T-helper 1 cell (primary cell): ENCODE data around the gene WNT3A.

Source experiments
- DNase-seq, 5 donors: peaks; one replicate each; pipeline ENCODE4 v3.0.0-alpha.2; 2012 to 2020

WNT3A gene

DNA sequence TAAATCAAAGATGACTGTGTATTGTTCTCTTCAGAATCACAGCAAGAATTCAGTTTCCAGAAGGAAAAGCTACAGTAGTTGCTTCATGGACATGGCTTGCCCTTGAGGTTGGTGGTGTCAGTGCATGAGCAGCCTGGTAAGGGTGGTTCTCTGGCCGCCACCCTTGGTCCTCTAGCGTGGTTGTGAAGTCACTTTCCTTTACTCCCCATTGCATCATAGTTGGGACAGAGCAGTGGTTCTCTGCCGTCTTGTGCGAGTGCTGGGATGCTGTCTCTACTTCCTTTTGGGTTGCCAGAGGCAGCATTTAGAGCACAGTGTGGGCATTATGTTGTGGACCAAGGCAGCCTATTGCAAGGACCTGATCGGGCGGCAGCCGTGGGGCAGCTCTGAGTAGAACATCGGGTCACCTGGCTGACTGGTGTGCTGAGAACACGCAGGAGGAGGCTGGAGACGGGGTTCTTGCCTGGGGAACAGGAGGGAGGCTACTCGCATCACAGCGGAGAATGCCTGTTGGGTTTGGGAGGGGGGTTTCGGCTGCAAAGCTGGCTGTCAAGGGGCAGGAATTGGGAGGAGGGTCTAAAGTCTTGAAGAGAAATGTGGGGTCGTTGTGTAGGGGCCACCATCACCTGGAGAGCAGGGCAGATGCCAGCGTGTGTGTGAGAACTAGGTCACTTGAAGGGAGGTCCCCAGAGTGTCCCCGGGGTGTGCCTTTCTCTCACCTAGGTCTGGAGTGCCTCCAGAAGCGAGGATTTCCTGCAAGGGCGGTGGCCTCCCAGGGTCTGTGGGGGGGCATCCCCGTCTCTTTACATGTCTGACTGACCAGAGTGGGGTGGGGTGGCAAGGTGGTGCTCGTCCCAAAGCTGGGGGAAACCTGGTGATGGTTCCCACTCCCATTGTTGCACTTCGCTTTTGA lies 82.0 kb downstream of the WNT3A start:
- DNase-seq, result no peak

DNA sequence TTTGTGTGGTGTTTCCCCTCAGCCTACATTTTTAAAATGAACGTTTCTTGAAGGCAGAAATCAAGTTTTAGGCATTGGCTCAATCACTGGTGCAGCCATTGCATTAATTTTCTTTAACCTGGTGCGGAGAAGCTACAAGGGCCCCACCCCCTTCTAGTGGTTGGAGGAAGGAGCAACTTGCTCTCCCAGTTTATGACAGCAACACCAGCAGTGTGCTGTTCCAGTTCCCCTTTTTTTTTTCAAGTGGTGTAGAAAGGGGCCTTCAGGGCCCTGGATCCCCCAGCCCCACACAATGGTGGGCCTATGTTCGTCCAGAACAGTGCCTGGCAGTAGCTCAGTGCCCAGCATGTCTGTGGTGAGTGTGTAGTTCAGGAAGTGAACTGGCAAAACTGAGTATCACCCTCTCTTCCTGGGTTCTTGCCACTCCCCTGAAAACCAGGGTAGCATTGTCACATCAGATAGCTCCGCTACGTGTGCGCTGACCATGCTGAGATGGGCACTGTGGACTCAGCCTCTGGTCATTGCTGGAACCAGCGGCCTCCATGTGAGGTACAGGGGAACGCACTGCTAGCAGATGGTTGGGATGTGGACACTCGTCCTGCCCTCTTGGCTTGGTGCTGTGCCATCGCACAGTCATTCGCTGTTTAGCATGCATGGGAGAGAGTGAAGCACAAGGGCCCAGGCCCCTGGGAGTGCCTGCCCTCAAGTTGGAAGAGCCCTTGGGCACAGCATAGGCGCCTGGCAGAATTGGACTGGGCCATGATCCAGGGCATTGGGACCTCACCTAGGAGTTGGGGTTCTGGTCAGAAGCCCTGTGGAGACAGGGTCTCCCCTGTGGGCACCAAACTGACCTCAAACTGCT lies 83.0 kb downstream of the WNT3A start:
- no peak for DNase-seq

DNA sequence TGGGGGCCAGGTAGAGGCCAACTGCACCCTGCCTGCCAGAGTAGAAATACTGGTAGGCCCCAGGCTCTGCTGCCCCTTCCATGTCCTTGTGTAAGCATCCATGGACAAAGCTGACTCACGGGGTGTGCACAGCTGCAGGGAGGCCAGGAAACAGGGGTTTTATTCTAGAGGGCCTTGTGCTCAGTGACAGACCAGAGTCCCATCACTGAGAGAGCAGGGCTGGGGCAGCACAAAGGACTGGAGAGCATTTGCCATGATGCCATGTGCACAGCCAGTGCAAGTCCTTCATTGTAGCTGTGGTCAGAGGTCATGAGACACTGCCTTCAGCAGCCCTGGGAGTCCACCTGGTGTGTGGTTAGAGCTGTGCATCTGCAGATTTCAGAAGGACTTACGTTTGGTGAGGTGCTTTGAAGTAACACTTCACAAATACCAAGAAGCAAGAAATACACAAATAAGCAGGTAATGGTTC lies 83.8 kb downstream of the WNT3A start:
- no peak for DNase-seq

DNA sequence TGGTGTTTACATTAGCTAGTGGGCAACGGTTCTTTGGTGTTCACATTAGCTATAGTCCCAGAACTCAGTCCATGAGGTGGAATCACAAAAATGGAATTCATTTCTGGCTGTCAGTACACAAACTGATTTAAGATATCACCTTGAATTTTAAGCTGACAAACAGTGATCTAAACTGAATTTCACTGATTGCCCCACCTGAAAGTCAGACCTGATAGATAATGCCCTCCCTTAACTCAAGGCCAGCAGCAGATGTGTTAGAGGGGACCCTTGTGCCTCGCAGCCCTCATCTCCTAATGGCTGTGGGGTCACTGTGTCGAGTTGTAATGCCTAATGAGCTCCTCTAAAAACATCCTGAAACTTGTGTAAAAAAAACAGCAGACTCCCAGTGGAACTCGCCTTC lies 84.3 kb downstream of the WNT3A start:
- DNase-seq, result no peak

DNA sequence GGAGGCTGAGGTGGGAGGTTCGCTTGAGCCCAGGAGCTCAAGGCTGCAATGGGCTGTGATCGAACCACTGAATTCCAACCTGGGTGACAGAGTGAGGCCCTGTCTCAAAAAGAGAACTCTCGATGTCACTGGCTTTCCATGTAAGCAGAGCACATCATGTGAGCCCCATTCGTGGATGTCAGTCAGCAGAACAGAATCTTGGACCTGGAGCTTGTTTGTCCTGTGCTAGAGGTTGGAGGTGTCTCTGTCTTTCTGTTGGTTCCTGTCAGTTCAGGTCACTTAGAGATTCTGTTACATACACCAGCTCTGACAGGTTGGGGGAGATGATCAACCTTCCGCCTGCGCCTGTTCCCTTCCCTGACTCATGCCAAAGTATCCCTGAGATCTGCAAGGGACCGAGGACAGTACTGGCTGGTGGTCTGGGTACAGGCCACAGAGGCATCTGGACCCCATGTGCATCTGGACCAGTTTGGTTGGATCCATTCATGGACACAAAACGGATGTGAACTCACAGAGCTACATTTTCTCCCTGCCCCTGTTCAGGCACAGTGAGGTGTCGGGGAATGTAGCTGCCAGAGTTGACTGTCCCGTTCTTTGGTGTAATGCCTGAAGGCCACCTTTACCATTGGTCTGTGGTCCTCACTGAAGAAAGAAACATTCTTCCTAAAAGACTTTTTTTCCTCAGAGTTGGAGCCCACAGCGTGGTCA lies 85.7 kb downstream of the WNT3A start:
- no peak for DNase-seq

DNA sequence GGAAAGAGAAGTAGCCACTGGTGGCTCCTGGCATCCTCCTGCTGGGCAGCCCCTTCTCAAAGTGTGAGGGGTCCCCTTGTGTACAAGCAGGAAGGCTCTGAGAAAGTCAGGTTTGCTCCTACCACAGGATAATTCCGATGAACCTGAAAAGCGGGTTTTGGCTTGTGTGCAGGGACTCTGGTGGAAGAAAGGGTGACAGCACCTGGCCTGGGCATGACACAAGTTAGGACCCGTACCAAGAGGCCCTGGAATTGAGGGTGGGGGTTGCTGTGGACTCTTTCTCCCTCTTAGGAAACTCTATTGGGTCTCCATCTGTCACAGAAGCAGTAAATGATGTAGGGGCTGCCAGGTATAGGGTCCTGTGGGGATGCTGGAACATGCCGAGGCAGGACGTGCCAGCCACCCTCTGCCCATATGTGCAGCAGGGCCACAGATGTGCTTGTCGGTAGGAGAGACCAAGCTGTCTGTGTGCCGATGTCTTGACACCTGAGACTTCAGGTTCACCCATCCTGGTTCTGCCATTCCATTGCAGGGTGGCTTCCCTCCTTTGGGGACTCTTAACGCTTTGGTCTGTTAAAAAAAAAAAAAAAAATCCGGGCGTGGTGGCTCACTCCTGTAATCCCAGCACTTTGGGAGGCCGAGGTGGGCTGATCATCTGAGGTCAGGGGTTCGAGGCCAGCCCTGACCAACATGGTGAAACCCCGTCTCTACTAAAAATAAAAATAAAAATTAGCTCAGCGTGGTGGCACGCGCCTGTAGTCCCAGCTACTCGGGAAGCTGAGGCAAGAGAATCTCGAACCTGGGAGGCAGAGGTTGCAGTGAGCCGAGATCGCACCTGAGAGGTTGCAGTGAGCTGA lies 86.5 kb downstream of the WNT3A start:
- DNase-seq, result no peak

DNA sequence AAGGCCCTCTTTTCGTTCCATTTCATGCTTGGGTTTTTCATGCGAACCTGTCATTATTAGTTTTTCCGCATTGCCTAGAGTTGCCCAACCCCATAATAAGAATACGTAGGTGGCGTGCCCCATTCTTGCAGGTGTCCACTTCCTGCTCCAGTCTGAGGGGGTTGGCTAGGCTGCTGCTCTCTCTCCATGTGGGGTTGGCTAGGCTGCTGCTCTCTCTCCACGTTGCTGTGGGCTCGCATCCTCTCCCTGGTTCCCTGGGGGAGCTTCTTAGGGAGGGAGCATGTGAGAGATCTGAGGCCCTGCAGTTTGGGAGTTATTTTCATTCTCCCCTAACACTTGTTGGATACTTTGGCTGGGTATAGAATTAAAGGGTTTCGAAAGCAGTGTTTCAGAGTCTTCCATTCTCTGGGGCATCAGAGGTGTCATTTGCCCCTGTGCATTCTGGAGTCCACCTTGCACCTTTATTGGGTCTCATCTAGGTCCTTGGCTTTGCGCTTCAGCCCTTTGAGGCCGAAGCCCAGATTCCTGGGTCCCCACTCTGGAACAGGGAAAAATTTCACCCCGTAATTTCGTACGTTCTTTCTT lies 87.7 kb downstream of the WNT3A start:
- no peak for DNase-seq

DNA sequence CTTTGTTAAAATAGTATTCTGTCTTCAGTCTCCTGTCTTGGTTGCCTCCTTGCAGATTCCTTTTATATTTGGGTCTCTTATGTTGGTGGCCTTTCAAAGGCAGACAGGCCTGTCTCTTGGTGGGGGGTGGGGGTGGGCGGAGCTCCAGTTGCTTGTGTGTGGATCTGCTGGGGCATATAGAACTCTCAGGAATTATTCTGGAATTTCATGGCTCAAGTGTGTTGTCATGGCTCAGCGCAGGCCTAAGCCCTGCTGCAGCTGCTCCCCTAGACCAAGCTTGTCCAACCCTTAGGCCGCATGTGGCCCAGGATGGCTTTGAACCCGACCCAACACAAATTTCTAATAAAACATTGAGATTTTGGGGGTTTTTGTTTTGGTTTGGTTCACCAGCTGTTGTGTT lies 88.4 kb downstream of the WNT3A start:
- no peak for DNase-seq

DNA sequence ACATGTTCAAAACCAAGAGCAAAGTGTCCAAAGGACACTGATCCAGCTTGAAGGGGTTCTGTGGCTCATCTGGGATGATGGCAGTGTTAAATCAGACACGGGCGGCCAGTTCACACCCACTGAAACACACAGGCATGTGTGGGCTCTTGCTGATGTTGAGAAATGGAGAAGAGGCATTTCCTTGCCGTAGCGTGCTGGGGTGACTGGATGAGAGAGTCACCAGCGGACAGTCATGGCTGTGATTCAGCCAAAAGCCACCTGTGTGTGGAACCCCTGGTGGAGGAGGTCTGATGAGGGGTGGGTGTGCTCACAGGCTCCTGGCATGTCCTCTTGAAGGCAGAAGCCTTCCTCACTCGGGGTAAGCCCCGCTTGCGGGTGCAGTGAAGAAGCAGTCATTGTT lies 89.1 kb downstream of the WNT3A start:
- no peak for DNase-seq

DNA sequence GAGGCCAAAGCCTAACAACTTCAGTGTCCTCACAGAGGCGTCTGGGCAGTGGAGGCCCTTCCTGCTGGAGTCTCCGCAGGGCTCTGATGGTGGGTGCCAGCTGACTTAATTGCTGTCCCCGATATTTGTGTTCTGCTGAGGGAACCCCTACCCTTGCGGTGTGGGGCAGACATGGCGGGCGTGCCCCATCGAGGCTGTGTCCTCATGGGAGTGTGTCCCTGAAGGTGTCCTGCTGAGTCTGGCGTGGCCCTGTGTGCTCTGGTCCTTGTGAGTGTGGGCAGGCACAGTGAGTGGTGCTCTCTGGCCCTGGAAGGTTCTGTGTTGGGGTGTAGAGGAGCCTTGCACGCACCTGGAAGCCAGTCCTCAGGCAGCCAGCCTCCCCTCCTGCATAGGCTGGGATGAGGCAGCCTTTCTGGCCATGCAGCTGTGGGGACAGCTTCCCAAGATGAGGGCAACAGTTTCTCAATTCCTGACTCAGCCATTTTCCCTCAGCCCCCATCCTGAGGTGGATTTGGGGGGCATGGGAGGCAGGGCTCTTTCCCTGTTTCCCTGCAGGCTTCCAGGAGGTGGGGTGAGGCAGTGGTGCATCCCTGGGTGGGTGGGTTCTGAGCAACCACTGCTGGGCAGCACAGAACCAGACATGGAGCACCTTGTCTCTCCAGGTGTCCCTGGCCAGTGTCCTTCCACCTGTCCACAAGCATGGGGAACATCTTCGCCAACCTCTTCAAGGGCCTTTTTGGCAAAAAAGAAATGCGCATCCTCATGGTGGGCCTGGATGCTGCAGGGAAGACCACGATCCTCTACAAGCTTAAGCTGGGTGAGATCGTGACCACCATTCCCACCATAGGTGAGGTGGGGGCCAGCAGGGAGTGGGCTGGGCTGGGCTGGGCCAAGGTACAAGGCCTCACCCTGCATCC lies 89.9 kb downstream of the WNT3A start:
- no peak for DNase-seq

DNA sequence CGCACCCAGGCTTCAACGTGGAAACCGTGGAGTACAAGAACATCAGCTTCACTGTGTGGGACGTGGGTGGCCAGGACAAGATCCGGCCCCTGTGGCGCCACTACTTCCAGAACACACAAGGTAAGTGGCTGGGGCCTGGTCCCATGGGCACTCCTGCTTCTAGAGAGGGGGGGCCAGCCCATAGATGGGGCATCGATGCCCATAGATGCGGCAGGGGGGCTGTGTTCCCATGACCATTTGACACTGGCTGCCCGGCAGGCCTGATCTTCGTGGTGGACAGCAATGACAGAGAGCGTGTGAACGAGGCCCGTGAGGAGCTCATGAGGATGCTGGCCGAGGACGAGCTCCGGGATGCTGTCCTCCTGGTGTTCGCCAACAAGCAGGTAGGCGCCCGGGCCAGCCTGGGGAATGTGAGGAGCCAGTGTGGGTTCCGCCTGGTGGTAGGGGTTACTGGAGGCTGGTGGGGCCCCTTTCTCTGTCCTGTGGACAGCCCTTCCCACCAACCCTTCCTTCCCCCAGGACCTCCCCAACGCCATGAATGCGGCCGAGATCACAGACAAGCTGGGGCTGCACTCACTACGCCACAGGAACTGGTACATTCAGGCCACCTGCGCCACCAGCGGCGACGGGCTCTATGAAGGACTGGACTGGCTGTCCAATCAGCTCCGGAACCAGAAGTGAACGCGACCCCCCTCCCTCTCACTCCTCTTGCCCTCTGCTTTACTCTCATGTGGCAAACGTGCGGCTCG lies 90.7 kb downstream of the WNT3A start:
- DNase-seq, result no peak

DNA sequence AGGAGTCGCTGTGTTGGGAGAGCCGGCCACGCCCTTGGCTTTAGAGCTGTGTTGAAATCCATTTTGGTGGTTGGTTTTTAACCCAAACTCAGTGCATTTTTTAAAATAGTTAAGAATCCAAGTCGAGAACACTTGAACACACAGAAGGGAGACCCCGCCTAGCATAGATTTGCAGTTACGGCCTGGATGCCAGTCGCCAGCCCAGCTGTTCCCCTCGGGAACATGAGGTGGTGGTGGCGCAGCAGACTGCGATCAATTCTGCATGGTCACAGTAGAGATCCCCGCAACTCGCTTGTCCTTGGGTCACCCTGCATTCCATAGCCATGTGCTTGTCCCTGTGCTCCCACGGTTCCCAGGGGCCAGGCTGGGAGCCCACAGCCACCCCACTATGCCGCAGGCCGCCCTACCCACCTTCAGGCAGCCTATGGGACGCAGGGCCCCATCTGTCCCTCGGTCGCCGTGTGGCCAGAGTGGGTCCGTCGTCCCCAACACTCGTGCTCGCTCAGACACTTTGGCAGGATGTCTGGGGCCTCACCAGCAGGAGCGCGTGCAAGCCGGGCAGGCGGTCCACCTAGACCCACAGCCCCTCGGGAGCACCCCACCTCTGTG lies 91.6 kb downstream of the WNT3A start:
- no peak for DNase-seq

DNA sequence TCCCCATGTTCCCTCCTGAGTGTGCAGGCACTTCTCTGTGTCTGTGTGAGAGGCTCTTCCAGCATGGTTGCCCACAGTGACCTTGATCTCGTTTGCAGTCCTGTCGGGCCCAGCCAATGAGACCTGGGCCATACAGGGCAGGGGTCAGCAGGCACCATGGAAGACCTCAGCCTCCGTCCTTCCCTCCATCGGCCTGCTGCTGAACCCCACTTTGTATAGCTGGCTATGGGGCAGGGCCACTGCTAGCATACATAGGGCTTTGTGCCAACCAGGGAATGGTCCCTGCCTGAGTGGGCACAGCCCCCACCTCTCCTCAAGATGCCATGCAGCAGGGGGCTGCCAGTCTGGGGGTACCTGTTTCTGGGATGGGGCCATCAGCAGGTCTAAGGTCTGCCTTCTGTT lies 92.5 kb downstream of the WNT3A start:
- no peak for DNase-seq

DNA sequence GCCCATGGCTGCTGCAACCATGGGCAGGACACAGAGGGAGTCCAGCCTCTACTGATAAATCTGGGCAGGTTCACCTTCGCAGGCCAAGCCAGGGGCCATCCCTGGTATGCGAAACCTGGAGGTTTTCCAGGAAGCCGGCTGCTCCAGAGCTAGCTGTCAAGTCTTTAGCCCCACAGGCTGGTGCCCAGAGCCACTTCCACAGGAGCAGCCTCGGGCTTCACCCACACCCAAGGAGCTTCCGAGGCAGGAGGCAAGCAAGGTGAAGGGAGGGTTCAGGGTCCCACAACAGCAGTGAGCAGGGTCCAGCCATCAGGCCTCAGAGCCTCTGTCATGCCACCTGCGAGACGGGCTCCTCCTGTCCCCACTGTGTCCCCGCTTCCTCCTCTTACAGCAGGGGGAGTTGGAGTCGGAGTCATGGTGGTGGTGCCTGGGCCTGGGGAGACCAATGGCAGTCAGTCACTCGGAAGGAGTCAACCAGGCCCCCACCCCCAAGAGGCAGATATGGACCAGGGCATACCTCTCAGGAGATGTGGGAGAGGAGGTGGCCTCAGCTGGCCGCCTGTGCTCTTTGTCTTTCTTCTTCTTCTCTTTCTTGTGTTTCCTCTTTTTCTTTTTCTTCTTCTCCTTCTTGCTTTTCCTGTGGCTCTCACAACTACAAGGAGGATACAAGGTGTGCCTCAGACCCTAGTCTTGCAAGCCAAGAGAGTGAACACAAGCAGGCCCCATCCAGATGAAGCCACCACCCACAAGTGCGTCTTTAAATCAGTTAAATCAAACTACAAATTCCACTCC lies 94.2 kb downstream of the WNT3A start:
- no peak for DNase-seq

DNA sequence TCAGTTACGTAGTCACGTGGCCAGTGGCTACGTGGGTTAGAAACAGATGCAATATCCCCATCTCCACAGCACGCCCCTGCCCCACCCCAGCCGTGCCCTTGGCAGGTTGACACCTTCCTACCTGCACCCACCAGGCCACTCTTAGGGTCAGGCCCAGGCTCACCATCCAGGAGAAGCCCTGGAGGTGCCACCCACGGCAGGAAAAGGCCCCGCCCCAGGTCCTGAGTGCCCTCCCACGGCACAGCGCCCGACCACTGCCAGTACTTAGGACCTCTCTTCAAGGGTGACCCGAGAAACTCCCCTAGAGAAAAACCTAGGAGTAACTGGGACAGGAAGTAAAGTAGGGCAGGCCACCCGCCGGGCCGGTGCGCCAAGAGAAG lies 94.8 kb downstream of the WNT3A start:
- DNase-seq, result no peak

DNA sequence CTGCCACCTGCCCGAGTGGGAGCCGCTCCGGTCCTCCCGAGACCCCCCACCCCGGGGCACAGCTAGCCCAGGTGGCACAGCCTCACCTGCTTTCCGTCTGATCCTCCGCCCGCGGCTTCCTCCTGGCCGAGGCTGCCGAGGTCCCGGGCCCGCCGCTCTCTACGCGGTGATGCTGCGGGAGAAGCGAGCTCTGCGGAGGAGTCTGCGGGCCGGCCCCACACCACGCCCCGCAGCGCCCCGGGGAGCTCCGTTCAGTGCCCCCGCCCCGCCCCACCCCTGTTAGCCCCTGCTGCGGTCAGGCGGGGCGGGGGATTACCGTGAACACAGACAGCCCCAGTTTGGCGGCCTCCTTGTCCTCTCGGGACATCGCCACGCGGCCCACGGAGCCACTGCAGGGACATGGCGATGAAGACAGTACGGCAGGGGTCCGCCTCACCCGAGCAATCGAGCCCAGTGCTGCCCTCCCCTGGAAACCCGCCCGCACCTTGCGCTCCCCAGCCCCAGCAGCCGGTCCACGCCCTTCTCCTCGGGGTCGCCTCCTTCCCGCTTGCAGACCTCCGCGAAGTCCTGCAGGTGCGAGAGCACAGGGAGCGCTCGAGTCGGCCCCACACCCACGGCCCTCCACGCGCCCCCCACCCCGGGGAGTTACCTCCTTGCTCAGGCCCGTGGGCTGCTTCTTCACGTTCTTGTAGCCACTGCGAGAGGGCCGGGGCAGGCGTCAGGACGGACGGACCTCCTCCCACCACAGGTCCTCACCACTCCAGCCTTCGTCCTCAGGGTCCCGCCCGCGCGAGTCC lies 95.4 kb downstream of the WNT3A start:
- DNase-seq, result peak; percentile 40 to 61 (median 60)

DNA sequence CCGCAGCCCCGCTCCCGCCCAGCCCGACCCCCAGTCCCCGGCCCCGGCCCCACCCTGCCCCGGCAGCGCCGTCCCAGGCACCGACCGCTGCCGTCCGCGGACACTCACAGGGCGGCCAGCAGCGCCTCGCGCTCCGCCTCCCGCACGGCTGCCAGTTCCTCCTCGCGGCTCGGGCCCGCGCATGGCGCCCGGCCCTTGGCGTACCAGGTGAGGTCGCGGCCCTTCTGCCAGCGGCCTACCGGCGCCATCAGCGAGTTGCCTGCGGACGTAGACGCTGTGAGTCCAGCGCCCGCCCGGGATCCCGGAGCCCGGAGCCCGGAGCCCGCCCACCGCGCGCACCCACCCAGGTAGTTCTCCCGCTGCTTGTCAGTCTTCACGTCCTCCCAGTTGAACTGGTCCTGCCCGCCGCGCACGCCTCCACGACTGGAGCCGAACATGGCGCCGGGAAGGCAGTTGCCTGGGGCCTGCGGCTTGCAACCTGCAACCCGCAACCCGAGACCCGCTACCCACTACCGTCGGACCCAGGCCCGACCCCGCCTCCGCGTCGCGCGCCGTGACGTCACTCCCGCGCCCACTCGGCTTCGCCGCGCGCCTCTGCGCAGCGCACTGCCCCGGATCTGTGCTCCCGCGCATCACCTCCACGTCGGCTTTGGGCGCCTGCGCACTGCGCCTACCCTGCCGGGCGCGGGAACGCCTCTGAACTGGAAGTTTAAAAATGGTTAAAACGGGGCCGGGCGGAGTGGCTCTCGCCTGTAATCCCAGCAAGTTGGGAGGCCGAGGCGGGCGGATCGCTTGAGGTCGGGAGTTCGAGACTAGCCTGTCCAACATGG lies 96.2 kb downstream of the WNT3A start, which contains the start of gene C1orf35:
TSS of gene C1orf35 (minus strand) at position 535 of the 830 bp plus-strand sequence. CDS start at position 437, 98 bp downstream.
- DNase-seq, result peak; percentile 85 to 94 (median 92)
